ENCODE results near the gene SAPCD2.
"Not testable (repeated sequence)": the region's sequence is repeated elsewhere in the genome, so short reads cannot be mapped to it uniquely, and the experiment has no call there.

Gene SAPCD2

DNA sequence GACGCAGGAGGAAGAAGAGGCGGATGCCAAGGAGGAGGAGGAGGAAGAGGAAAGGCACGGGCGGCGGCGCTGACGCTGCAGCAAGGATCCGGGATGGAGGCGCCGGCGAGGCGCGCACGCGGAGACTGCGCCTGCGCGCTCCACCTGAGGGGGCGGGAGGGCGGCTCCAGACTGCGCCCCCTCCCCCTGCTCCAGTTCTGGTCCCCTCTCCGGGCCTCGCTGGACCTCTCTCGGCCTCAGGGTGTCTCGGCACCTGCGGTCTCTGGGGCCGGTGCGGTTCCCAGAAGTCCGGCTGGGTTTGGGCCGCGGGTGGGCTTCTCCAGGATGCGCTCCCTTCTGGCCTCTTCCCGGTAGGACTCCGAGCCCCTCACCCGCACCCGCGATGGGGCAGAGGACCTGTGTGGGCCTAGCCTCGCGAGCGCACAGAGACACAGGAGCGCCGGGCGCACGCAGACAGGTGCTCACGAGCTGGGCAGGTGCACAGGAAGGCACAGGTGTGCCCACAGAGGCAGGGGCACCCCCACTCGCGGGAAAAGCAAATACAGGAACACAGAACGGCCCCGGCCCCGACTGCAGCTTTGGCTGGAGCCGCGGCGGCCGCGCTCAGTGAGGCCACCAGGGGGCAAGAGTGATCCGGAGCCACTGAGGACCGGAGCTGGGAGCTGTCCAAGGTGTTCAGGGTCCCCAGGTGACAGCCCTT is 24.1 kb downstream of the SAPCD2 start, which contains the start of gene NPDC1:
NPDC1 (minus strand) TSS at position 90 of the 700 bp plus-strand sequence. CDS start 188 bp downstream, outside the sequence.
- DNase-seq = peak; percentile 85 to 90

DNA sequence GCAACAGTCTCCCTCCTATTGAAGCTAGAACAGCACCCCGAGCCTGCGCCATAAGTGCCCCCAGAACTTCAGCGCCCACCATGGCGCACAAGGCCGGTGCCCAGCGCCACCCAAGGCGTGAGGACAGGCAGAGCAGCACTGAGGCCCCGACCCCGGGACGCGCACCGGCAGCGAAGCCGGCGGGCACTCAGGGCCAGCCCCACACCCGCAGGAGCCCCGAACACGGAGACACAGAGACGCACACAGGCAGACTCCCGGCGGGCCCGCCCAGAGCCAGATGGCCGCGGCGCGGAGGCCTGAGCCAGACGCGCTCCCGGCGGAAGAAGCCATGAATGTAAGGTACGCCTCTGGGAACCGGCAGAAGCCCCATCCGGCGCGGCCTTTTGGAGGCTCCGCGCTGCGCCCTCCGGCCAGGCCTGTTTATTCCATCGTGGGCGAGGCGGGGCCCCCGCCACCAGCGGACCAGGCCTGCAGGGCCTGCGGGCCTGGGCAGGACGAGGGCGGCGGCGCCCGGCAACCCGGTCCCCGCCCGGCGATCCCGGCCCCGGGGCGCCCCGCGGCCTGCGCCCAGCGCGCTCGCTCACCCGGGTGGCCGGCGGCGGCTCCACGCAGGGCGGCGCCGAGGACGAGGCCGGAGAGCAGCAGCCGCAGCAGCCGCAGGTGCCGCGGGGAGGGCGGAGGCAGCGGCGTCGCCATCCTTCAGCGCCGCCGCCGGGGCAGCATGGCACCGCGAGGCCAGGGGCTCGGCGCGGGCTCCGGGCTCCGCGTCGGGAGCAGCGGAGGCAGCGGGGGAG is 24.9 kb downstream of the SAPCD2 start:
- DNase-seq = peak; percentile 34 to 52

DNA sequence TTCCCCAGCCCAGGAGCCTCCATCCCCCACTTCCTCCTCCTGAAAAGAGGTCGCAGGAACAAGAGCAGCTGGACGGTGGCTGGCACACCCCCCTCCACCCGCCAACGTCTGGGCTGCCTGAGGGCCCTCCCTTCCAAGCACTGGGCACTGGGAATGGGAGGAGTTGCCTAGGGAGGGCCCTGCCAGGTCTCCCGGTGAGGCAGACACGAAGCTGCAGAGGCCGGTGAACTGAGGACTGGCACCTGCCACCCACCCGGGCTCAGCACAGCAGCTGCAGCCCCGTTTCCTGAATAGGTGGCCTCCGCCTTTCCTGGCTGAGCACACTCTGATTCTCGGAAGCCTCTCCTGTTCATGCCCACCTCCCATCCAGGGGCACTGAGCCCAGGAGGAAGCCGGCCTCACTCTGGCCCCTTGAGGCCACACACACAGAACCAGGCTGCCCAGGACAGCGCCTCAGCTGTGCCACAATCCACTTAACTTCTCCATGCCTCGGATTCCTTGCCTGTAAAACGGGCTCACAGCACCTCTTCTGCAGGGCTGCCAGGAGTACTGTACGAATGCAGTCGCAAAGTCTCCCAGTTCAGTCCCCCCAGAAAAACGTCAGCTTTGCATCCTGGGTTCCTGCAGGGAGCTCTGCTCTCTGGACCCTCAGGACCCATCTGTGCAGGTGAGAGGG is 25.7 kb downstream of the SAPCD2 start:
- DNase-seq = peak; percentile 76 to 84

DNA sequence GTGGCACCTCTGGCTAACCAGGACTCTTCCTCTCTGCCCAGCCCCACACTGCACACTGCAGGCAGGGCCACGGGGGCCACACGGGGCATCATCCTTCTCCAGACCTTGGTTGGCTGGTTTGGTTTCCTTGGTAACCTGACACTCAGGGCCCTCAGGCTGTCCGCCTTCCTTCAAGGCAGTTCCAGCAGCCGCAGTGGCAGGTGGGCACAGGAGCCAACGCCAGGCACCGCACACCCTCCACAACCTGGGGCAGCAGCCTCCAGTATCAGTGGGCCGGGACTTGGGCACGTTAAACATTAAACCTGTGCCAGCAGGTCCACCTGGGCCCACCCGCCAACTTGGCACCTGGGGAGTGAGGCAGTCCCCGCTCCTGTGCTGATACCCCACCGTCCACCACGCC is 26.3 kb downstream of the SAPCD2 start:
- no peak for DNase-seq

DNA sequence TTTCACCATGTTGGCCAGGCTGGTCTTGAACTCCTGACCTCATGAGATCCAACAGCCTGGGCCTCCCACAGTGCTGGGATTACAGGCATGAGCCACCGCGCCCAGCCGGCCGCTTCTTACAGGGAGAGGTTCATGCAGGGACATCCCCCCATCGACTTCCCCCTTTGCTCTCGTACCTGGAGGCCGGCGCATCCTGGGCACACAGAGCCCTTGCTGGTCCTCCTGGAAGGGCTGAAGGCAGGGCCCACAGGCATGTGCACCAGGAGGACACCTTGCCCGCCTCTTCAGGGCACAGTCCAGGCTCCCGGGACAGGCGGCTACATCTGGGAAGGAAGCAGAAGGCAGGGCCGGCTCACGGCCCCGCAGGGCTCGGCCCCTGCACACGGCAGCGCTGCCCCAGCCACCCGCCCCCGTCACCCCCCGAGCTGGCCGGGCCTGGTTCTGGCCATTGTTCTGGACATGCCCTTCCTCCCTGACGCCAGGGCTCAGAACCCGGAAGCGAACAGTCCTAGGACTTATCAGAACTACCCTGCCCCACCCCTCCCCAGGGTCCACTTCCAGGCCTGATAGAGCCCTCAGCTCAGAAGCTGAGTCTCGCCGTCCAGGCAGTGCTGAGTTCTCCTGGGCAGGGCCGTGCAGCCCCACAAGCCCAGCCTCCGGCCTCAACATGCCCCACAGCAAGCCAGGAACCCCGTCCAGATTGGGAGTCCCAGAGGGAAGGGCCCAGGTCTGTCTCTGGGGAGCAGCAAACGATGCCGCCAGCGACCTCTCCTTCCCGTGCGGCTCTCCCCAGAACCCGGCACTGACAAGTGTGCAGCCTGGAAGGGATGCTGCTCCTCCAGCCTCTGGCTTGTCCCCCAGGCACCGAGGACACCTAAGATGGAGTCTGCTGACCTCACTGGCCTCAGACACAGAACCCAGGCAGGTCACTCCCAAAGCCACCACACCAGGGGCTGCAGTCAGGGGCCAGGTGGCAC is 27.3 kb downstream of the SAPCD2 start:
- DNase-seq = no peak

DNA sequence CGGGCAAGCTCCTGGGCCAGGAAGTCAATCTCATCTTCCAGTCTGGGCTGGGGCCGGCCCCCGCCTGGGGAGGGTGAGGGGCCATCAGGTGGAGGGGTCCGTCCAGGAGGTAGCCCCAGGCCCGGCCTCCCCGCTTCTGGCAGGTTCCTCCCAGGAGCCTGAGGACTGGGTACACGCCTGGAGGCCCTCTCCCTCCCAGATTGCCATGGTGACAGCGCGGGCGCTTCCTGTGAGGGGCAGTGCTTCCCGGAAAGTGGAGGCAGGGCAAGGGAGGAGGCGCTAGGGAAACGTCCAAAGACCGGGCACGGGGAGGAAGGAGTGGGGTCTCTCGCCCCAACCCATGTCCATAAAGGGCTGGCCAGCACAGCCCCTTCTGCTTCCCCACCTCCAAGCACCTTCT is 29.2 kb downstream of the SAPCD2 start:
- no peak for DNase-seq

DNA sequence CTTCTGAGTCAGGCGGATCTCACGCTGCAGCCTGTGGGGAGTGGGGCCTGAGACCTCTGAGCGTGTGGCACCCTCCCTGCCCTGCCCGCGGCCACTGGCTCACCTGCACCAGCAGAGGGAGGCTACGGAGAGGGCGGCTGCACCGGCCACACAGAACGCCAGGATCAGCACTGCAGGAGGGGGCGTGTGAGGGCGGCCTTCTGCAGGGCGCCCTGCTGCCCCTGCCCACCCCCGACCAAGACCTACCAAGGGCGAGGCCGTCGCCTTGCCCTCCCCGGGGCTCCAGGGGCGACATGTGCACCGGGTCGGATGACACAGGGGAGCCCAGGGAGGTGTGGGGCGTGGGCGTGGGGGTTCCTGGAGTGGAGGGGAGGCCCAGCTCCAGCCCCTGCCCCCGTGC is 29.8 kb downstream of the SAPCD2 start:
- no peak for DNase-seq

DNA sequence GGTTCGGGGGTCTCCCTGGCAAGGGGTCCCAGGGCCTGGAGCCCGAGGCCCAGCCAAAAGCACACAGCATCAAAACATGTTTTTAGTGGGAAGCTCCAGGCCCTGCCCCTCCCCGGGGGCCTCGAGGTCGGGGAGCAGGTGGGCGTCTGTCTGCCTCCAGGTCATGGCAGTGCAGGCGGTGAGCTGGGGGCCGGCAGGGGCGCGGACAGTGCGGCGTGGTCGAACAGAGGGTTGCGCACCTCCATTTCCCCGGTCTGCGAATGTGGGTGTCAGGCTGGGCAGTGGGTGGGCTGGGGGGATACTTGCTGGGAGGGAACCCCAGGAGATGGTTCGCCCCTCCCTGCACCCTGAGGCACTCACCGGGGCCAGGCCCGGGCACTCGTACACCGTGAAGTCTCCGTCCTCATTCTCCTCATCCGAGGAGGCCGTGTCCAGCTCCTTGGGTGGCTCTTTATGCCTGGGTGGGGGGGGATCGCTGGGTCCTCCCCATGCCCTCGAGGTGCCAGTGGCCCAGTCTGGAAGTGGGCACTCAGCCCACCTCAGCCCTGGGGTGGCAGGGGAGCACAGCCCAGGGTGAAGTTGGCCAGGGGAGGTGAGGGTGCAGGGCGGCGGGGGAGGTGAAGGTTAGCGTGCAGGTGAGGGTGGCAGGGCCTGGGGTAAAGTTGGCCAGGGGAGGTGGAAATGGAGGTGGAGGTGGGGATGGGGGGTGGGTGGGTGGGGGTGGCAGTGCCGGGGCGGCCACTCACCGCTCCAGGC is 30.6 kb downstream of the SAPCD2 start:
- no peak for DNase-seq

DNA sequence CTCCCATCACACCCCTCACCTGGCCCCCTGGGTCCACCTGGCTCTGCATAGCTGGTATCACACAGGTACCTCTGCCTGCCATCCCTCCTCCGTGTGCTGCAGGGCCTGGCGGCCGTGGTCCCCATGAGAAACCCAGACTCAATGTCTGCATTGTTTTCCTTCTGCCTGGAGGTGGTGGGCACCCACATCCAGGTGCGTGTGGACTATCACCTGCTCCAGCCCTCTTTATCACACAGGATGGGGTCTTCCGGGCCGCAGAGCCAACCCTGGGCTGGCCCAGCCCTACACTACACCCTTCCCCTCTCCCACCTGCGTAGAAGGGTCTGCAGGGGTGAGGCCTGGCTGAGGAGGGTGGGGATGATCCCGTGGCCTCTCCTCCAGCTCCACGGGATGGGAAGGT is 31.4 kb downstream of the SAPCD2 start:
- no peak for DNase-seq

DNA sequence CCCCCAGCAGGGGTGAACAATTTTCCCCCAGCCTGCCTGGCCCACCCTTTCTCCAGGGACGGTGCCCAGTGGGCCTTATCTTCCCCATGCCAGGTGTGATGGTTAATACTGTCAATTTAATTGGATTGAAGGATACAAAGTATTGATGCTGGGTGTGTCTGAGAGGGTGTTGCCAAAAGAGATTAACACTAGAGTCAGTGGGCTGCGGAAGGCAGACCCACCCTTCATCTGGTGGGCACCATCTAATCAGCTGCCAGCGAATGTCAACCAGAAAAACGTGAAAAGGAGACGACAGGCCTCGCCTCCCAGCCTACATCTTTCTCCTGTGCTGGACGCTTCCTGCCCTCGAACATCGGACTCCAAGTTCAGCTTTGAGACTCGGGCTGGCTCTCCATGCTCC is 32.9 kb downstream of the SAPCD2 start:
- no peak for DNase-seq

DNA sequence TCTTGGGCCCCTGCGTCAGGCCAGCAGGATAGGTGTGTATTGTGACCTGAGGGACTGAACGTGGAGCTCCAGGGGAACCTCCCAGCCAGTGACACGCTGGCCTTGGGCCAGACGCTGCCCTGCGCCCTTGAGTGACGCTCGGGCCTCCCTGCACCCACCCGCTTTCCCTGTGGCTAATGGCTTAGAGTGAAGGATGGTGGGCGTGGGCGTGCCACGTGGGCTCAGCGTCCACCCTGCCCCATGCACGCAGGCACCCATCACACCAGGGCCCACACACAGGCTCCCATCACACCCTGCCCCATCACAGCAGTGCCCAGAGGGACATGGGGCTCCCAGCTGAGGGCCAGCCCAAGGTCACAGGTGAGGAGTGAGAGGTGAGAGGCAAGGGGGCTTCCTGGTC is 33.3 kb downstream of the SAPCD2 start:
- DNase-seq = no peak

DNA sequence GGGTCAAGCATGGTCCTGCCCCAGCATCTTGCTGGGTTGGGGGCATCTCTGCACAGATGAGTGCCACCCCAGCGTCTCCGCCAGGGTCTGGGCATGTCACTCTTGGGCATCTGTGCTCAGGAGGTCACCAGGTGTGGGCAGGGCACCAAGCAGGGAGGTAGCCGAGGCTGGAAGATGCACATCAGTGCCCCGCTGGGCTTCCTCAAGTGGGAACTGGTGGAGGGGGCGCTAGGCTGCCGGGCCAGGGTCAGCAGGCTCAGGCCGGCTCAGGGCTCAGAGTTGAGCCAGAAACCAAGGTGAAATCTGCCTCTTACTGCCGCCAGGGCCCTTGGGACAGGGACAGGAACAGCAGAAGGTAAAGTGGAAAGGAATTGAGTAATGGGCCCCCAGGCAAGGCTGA is 34.4 kb downstream of the SAPCD2 start:
- no peak for DNase-seq

DNA sequence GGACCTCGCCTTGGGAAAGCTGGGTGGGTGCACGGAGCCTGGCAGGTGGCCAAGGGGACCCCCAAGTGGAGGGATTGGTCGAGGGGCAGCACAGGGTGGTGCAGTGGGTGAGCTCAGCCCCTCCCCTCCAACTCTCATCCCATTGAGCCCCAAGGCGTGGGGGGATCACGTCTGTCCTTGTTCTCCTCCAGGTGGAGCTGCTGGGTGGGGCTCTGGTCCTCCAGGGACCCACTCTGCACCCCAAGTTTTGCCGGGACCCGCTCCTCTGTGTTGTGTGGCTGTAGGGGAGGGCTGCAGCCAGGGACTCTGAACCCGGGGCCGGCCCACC is 34.9 kb downstream of the SAPCD2 start:
- DNase-seq = no peak

DNA sequence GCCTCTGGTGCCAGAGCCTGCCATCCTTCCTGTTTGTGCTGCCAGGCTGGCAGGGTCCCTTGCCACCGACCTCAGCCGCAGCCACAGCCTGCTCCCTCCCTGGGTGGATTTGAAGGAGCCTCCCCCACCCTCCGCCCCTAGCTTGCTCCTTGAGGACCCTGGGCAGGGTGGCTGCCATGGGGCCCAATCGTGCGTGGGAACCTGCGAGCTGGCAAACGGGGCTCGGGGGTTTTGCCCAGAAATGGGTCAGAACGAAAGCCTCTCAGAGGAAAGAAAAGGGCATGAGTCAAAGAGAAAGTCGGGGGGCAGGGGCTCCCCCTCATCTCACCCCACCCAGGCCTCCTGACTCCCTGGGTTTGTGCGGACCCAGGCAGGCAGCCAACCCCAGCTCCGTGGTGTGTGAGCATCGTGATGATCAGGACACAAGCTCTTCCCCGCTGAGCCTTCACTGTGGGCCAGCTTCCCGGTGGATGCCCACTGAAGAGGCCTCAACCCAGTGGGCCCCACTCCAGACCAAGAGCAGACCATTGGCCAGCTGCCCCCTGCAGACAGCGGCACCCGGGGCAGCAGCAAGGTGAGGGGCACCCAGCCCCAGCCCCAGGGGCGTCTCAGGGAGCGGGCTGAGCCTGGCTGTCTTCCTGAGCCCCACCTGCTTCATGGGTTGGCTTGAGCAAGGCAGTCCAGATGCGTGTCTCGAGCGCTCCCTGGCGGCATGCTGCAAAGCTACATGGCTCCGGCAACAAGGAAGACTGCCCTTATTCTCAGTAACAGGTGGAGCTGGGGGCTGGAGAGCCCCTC is 35.4 kb downstream of the SAPCD2 start:
- DNase-seq = peak; percentile 85

DNA sequence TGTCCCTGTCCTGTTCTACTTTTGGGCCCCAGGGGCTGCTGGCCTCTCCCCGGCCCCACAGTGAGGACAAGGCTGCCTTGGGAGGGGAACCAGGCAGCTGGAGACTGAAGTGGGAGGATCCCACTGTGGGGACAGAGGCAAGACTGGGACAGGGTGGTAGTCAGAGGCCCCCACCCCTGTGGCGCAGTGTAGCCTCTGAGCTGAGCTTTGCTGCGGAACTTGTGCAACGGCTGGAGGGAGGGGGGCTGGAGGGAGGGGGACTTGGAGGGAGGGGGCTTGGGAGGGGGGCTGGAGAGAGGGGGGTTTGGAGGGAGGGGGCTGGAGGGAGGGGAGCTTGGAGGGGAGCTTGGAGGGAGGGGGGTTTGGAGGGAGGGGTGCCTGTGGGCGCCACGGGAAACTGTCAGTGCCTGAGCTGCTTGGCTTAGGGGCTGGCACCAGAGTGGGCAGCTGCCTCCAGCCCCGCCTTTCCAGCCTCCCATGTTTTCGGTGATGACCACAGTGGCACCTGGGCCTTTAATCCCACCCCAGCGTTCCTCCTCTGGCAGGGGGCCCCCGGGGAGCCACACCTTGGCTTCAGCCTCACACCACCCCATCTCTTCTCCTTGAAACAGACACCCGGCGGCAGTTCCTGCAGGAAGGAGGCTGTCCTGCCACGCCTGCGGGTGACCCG is 36.2 kb downstream of the SAPCD2 start:
- no peak for DNase-seq

DNA sequence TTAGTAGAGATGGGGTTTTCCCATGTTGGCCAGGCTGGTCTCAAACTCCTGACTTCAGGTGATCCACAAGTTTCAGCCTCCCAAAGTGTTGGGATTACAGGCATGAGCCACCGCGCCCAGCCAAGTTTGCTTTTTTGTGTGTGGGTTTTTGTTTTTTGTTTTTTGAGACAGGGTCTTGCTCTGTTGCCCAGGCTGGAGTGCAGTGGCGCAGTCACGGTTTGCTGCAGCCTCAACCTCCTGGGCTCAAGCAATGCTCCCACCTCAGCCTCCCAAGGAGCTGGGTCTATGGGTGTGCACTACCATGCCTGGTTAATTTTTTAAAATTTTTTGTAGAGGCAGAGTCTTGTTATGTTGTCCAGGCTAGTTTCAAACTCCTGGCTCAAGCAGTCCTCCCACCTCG is 36.9 kb downstream of the SAPCD2 start:
- DNase-seq = not testable (repeated sequence)

DNA sequence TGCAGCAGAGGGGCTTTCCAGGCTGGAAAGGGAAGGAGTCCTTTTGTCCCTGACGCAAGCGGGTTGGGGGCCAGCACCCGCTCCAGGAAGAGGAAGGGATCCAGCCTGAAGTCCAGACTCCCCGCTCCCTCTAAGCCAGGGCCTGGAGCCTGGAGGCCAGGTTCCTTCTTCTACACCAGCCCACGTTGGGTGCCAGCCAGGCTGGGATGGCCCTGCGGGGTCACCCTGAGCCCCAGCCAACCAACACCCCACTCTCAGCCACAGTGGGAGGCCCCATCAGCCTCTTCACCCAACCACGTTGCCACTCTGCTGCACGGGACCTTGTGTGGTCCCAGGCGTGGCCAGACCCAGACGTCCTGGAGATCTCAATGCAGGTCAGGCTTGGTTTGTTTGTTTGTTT is 37.5 kb downstream of the SAPCD2 start:
- no peak for DNase-seq

DNA sequence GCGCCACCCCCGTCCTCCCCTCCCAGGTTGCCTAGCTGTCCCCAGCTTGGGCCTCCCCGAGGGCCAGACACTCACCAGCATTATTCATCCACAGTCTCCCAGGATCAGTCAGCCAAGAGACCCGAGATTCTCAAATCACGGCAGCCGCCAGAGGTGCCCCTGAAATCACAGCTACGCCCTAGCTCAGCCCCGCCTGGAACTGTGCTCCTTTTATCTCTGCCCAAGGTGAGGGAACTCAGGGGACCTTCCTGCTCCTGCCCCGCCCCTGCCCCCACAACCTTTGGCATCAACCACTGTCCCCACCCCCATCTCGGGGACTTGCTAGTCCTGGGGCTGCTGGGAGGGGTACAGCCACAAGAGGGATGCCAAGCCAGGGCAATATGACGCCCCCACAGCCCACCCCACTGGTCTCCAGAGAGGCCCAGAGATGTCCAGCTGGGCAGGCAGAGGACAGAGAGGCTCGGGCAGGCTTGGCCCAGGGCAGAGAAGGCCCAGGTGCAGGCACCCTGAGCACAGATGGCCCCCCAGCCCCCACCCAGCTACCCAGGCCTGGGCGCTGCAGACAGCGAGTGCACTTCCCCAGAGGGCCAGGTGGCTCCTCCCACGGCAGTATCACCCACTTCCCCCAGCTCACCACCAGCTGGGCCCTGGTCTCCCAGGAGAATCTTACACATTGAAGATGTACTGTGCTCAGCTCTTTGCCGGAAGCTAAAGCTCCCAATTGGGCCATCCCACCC is 38.3 kb downstream of the SAPCD2 start, which contains the start of gene FUT7:
FUT7 (minus strand) TSS at position 185 of the 737 bp plus-strand sequence; CDS start at position 88, 97 bp downstream.
- no peak for DNase-seq
